Liver (tissue), 9 donors: ENCODE results near the gene DCDC2C. TPM values are rescaled to one million over a fixed set of nuclear protein-coding genes. Genes with fewer than 3 reads are reported as not detected.

Source experiments
- DNase-seq: peaks from one replicate; pipeline ENCODE4 v3.0.0-alpha.2; 2017; ENCODE audit warnings: low spot score
- H3K27ac ChIP-seq, 2 donors: one replicate each; pipeline ENCODE4 v1.7.0; 2013; ENCODE audit warnings: inconsistent platforms in 2 of 2, low read length in 2 of 2, control low read depth in 1 of 2, low read depth in 1 of 2, mild to moderate bottlenecking in 1 of 2
- H3K27me3 ChIP-seq, 4 donors: one replicate each; pipeline versions ENCODE4 v1.6.1 to v1.7.0; 2013; ENCODE audit warnings: low read length in 3 of 4, inconsistent platforms in 1 of 4, mild to moderate bottlenecking in 1 of 4, moderate library complexity in 1 of 4; ENCODE audit not compliant: control insufficient read depth in 4 of 4, insufficient read depth in 4 of 4
- H3K36me3 ChIP-seq, 4 donors: one replicate each; pipeline versions ENCODE4 v1.6.1 to v1.7.0; 2013; ENCODE audit warnings: low read length in 3 of 4, mild to moderate bottlenecking in 3 of 4, low read depth in 1 of 4, moderate library complexity in 1 of 4; ENCODE audit not compliant: control insufficient read depth in 4 of 4, insufficient read depth in 3 of 4
- H3K4me1 ChIP-seq, 4 donors: one replicate each; pipeline versions ENCODE4 v1.6.1 to v1.7.0; 2013; ENCODE audit warnings: low read length in 3 of 4, mild to moderate bottlenecking in 3 of 4, moderate library complexity in 1 of 4; ENCODE audit not compliant: control insufficient read depth in 4 of 4, insufficient read depth in 4 of 4
- H3K4me3 ChIP-seq, 3 donors: one replicate each; pipeline versions ENCODE4 v1.6.1 to v1.7.0; 2013; ENCODE audit warnings: low read length in 3 of 3, control low read depth in 1 of 3, low read depth in 1 of 3, mild to moderate bottlenecking in 1 of 3
- H3K9ac ChIP-seq, 2 donors: one replicate each; pipeline ENCODE4 v1.7.0; 2013; ENCODE audit warnings: low read length in 2 of 2, mild to moderate bottlenecking in 2 of 2, moderate library complexity in 2 of 2, control low read depth in 1 of 2, low read depth in 1 of 2
- H3K9me3 ChIP-seq, 4 donors: one replicate each; pipeline versions ENCODE4 v1.6.1 to v1.7.0; 2013; ENCODE audit warnings: low read length in 3 of 4; ENCODE audit not compliant: control insufficient read depth in 4 of 4
- CTCF ChIP-seq: fragments of 150-350 bp; IDR thresholded peaks from 2 replicates; pipeline ENCODE4 v1.5.1; 2017; ENCODE audit warnings: improper control_type of control experiment, low read depth, low read length; ENCODE audit not compliant: missing input control
- EGR1 ChIP-seq, 2 donors: IDR thresholded peaks; 2 replicates each; pipeline ENCODE4 v1.6.1; 2016 to 2018; ENCODE audit warnings: antibody characterized with exemption in 2 of 2, low read depth in 2 of 2
- FOXA1 ChIP-seq: IDR thresholded peaks from 2 replicates; pipeline ENCODE4 v1.6.1; 2016; ENCODE audit warnings: antibody characterized with exemption
- FOXA2 ChIP-seq: IDR thresholded peaks from 2 replicates; pipeline ENCODE4 v1.6.1; 2016; ENCODE audit warnings: antibody characterized with exemption
- GABPA ChIP-seq, 2 donors: IDR thresholded peaks in 1 of 2; conservative IDR thresholded peaks in 1 of 2; 2 replicates each; pipeline ENCODE4 v1.6.1; 2016; ENCODE audit warnings: antibody characterized with exemption in 2 of 2, mild to moderate bottlenecking in 1 of 2, moderate library complexity in 1 of 2
- HNF4A ChIP-seq, 2 donors: conservative IDR thresholded peaks; 2 replicates each; pipeline ENCODE4 v1.6.1; 2016; ENCODE audit warnings: antibody characterized with exemption in 2 of 2, mild to moderate bottlenecking in 2 of 2
- HNF4G ChIP-seq: IDR thresholded peaks from 2 replicates; pipeline ENCODE4 v1.6.1; 2016; ENCODE audit warnings: antibody characterized with exemption
- JUND ChIP-seq, 2 donors: IDR thresholded peaks; 2 replicates each; pipeline ENCODE4 v1.6.1; 2016; ENCODE audit warnings: antibody characterized with exemption in 2 of 2
- MAX ChIP-seq: IDR thresholded peaks from 2 replicates; pipeline ENCODE4 v1.6.1; 2016; ENCODE audit warnings: antibody characterized with exemption
- NR2F2 ChIP-seq: IDR thresholded peaks from 2 replicates; pipeline ENCODE4 v1.6.1; 2016; ENCODE audit warnings: antibody characterized with exemption
- RAD21 ChIP-seq, 2 donors: IDR thresholded peaks; 2 replicates each; pipeline ENCODE4 v1.6.1; 2016; ENCODE audit warnings: antibody characterized with exemption in 2 of 2, mild to moderate bottlenecking in 2 of 2
- REST ChIP-seq: IDR thresholded peaks from 2 replicates; pipeline ENCODE4 v1.6.1; 2016; ENCODE audit warnings: antibody characterized with exemption, mild to moderate bottlenecking
- RXRA ChIP-seq, 2 donors: IDR thresholded peaks; 2 replicates each; pipeline ENCODE4 v1.6.1; 2017 to 2018; ENCODE audit warnings: antibody characterized with exemption in 2 of 2, mild to moderate bottlenecking in 1 of 2
- SP1 ChIP-seq: IDR thresholded peaks from 2 replicates; pipeline ENCODE4 v1.6.1; 2018; ENCODE audit warnings: antibody characterized with exemption, mild to moderate bottlenecking
- WGBS: extraction: QIAGEN DNeasy Blood & Tissue Kit; methylation state at CpG from one replicate; pipeline ENCODE4 v1.1.7; 2013; 5-methylcytosine and 5-hydroxymethylcytosine counted together
- polyA plus RNA-seq, 2 donors: library from polyadenylated mRNA; stranded (reverse) in 1 of 2; unstranded in 1 of 2; fragments of 200-250 nt in 1 of 2; fragments of >200 nt in 1 of 2; fragmentation: Nextera tagmentation in 1 of 2; extraction: Ambion mirVana in 1 of 2; gene quantifications; one replicate each; pipeline versions ENCODE4 v1.2.1 to v1.2.3, GENCODE V29; 2013 to 2015
- total RNA-seq, 2 donors: library from RNA; depleted of rRNA; stranded (reverse); fragments of >200 nt; gene quantifications; one replicate each; pipeline ENCODE4 v1.2.3, GENCODE V29; 2014
- donor health status: healthy.
- donor health status: healthy.
- donor health status: healthy.
- donor health status: healthy.
- donor health status: healthy.

The DCDC2C gene
- total and polyA plus RNA-seq, 4 donors, result not detected

- no peak for TF ChIP-seq REST
- TF ChIP-seq HNF4A (conservative IDR thresholded peaks at IDR 0.05), result no peak
- no peak for TF ChIP-seq SP1
- TF ChIP-seq HNF4G, result no peak
- TF ChIP-seq RAD21 (IDR thresholded peaks at IDR 0.05), result no peak
These were observed 72.9 kb downstream of the DCDC2C start (continued) for GRCh38 chr2:3776311-3776710.

GRCh38 chr2:3777966-3778365 is 74.6 kb downstream of the DCDC2C start:
- H3K4me1 ChIP-seq, result no peaks in the 10 kb centered on the region
- H3K36me3 ChIP-seq, result no peaks in the 10 kb centered on the region
- H3K27ac ChIP-seq, result no peak overlapping the region
- H3K4me3 ChIP-seq, result no peak overlapping the region
- no peak overlapping the region for H3K9ac ChIP-seq
- TF ChIP-seq MAX (no peak), NR2F2 (no peak), HNF4A (conservative IDR thresholded peaks at IDR 0.05) (no peak)
- no peak for DNase-seq
- WGBS, result 75% methylated on average over 11 of the region's 11 CpGs
- H3K27me3 ChIP-seq, result peaks cover 0 to 8% (median 0%) of the 10 kb centered on the region in 4 donors
- H3K9me3 ChIP-seq, result no peaks in the 10 kb centered on the region

- Histone ChIP-seq H3K27me3 (peaks cover 0 to 8% (median 0%) of the 10 kb centered on the region in 4 donors), H3K27ac (no peak overlapping the region), H3K4me1 (no peaks in the 10 kb centered on the region), H3K9me3 (no peaks in the 10 kb centered on the region), H3K36me3 (no peaks in the 10 kb centered on the region), H3K9ac (no peak overlapping the region), H3K4me3 (no peak overlapping the region)
- no peak for DNase-seq
- WGBS, result 78% methylated on average over 24 of the region's 24 CpGs
- no peak for TF ChIP-seq NR2F2
- no peak for TF ChIP-seq HNF4G
- no peak for TF ChIP-seq FOXA2
- TF ChIP-seq JUND (IDR thresholded peaks at IDR 0.05), result no peak
- no peak for TF ChIP-seq GABPA (IDR thresholded peaks at IDR 0.05 in 1 of 2, conservative IDR thresholded peaks at IDR 0.05 in 1 of 2)
- TF ChIP-seq RAD21 (IDR thresholded peaks at IDR 0.05), result no peak
- no peak for TF ChIP-seq EGR1 (IDR thresholded peaks at IDR 0.05; ENCODE audit: low read depth in 2 of 2)
- no peak for TF ChIP-seq CTCF
- TF ChIP-seq RXRA (IDR thresholded peaks at IDR 0.05), result no peak
- TF ChIP-seq HNF4A (conservative IDR thresholded peaks at IDR 0.05), result no peak
- no peak for TF ChIP-seq FOXA1
These were observed 75.6 kb downstream of the DCDC2C start for GRCh38 chr2:3778851-3779495.
